HG02678 (cell line): ENCODE measurements around the gene PDE4D.
"Not testable (repeated sequence)": the region's sequence is repeated elsewhere in the genome, so short reads cannot be mapped to it uniquely, and the experiment has no call there.

Experiments used
- ATAC-seq: cut with Tn5 transposase; IDR thresholded peaks from one replicate; pipeline ENCODE4 v1.9.1; 2021; ENCODE audit warnings: mild to moderate bottlenecking, moderate library complexity; ENCODE audit not compliant: unreplicated experiment

Gene PDE4D

DNA sequence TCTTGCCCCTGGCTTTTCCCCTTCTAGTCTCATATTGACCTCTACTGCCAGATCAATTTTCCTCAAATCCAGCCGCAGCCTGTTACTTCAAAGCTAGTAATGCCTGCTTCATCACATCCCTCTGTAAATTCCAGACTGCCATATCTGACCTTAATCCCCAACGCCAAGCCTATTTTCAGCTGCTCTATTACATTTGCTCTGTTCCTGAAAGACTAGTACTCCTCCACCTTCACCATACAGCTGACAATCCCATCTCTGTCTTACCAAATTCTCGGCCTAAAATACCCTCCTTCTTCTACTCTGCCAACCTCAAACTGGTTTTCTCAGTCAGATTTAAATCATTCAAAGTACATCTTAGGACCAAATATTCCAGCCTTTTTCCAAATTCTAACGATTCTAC, 890.4 kb downstream of the PDE4D start:
- no peak for ATAC-seq

DNA sequence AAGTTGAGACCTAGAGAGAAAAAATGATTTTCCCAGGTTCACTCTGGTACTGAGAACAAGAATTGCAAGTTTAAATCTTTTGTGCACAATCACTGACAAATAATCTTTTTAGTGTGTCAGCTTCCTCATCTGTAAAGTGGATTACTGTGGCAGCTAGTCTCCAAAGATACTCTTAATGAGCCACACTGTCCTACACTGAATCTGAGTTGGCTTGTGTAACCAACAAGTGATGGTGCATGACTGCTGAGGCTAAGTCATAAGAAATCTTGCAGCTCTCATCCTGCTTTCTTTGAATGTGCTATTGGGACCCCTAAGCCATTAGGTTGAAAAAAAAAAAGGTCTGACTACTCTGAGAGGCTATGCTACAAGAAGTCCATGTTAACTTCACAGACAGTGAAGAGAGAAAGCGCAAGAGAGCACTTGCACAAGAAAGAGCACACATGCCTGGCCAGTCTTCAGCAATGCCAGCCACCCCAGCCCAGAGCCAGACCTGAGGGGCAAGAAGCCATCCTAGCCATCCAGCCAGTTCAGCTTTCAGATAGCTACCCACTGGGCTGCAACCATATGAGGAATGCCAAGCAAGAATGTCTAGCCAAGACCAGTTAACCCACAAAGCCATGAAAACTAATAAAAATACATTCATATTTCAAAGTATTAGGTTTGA, 891.2 kb downstream of the PDE4D start:
- no peak for ATAC-seq

DNA sequence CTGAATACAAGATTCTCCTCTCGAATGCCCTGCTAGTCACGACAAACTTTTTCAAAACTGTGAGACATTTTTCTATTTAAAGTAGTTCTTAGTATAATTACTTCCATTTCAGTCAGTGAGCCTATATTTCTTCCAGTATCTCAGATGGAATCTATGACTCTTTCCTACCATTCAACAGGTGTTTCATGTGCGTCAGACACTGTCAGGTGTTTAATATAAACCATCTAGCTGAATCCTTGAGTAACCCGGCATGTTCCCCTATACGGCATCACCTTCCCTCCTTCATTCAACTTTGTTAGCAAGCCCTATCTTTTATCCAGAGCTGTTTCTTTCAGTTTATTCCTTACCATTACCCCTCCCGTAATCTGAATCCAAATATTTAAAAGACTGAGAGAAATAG, 891.8 kb downstream of the PDE4D start:
- no peak for ATAC-seq

DNA sequence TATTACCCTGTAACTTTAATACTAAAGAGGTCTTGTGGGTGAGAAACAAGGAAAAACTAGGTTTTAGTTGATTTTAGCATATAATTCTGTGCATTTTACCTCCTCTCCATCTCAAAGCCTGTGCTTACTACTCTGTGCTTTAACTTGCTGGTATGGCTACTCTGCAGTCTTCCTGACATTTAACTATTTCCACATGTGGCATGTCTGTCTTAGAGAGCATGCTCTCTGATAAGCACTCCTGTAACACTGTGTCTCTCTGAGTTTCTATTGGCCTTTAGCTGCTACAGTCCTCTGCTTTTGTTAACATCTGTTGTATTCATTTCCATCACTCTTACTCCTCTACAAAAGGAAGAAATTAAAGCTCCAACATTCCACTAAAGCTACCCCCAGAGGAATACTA, 892.4 kb downstream of the PDE4D start:
- ATAC-seq, result no peak

- ATAC-seq, result no peak
These were observed 893.3 kb downstream of the PDE4D start for GRCh38 chr5:59000211-59000610.

DNA sequence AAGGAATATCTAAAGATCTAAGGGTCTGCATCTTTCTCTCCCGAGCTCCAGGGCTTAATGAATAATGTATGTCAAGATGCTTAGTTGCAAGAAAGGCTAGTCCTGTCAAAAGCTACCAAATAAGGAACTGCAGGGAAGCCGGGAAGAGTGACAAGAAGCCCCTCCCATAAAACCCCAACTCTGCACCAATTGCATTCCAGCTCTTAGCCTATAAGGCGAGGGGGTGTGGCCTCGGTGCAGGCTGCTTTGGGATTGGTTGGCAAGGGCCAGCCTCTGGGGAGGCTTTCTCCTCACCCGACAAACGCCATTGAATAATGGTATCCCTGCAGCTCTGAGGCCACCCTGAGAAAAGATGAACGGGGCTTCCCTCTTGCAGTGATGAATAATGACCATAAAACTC, 893.7 kb downstream of the PDE4D start:
- ATAC-seq, result no peak

GRCh38 chr5:58998544-58998943, 895.0 kb downstream of the PDE4D start:
- ATAC-seq, result no peak

GRCh38 chr5:58995779-58996178, 897.7 kb downstream of the PDE4D start:
- not testable (repeated sequence) for ATAC-seq

DNA sequence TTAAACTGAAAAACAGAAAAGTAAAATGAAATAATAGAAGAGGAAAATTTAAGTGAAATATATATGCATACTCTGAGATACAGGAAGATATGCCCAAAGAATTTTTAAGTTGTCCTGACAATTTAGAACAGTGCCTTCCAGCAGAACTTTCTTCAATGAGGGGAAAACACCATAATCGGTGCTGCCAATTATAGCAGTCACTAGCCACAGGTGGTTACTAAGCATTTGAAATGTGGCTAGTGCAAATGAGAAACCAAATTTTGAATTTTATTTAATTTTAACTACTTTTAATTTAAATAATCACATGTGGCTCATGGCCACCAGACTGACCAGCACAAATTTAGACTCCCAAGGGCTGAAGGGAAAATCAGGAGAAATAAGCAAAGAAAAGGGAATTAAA, 900.1 kb downstream of the PDE4D start:
- no peak for ATAC-seq

DNA sequence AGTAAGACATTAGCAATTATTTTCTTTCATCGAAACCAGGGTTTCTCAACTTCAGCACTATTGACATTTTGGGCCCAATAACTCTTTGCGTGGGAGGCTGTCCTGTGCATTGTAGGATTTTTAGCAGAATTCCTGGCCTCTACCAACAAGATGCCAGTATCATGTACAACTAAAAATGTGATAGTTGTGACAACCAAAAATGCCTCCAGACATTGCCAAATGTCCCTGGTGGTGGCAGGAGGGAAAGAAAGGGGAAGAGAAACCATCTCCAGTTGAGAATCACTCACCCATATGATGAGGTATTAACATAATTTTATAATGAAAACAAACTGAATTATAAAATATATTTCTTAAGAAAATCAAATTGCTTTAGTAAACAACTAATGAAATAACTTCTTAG, 904.6 kb downstream of the PDE4D start:
- ATAC-seq, result no peak

- ATAC-seq, result no peak
These were observed 906.3 kb downstream of the PDE4D start for GRCh38 chr5:58987193-58987592.

DNA sequence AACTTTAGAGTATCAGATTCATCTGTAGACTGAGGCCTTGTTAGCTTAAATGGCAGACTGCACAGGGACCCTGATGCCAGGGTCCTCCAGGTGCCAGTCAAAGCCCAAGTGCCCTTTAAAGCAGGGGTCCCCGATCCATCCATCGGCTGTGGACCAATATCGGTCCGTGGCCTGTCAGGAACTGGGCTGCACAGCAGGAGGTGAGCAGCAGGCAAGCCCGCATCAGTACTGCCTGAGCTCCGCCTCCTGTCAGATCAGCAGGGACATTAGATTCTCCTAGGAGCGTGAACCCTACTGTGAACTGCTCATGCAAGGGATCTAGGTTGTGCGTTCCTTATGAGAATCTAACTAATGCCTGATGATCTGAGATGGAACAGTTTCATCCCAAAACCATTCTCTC, 907.2 kb downstream of the PDE4D start:
- ATAC-seq, result no peak

GRCh38 chr5:58985759-58986158, 907.8 kb downstream of the PDE4D start:
- no peak for ATAC-seq

DNA sequence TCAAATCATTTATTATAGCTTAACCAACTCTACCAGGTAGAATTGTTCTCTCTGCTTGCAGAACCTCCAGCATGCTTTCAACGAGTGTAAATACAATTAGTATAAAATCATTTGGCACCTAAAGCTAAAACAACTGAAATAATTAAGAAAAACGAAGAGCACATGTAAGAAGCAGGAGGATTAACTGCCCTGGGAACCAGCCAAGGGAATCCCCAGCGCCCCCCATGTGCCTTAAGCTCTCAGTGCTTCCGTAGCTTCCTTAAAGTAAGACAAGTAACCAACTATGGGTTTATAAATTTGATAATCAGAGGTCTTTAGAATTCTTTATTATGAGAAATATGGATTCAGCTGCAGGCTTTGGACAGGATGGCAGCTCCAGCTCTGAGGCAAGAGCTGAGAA, 908.2 kb downstream of the PDE4D start:
- ATAC-seq, result no peak

DNA sequence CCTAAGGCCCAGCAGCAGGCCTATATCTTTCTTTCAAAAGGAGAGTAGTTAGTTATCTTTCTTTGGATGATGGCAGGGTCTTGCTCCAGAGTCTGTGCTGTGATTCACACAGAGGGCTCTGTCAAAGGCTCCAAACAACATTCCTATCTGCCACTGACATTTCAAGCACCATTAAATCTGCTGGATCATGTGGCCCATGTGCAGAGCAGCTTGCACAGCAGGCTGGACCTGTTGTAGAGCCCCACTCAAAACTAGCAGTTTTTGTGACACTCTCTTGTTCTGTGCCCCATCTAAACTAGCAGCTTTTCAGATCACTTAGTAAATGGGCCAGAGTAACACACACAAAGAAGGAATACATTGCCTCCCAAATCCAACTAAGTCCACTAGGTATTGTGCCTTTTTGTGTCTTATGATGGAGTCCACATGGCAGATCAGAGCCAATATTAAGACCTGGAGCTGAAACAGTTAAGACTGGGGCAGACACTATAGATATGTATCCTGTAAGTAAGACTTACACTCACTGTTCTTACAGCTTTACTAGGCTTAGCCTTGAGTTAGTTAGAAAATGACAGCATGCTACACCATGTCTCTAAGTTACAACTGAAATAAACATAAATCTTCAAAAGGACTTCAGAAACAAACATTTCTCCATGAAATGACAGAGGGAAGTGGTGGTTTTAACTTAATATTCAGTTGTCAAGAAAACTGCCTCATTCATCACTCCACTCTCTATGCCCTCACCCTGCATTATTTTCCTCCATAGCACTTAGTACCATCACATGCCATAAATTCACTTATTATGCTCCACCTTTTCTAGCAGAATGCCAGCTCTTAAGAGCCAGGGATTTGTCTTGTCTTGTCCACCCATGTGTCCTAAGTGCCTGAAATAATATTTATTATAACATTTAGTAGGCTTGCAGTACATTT, 909.7 kb downstream of the PDE4D start:
- no peak for ATAC-seq

GRCh38 chr5:58980890-58981289, 912.6 kb downstream of the PDE4D start:
- no peak for ATAC-seq

- ATAC-seq, result no peak
These were observed 914.4 kb downstream of the PDE4D start for GRCh38 chr5:58979090-58979489.

GRCh38 chr5:58974601-58975000, 918.9 kb downstream of the PDE4D start:
- ATAC-seq, result no peak

GRCh38 chr5:58974083-58974482, 919.4 kb downstream of the PDE4D start:
- ATAC-seq, result no peak

- no peak for ATAC-seq
These were observed 921.2 kb downstream of the PDE4D start for GRCh38 chr5:58972301-58972700.

GRCh38 chr5:58970766-58971165, 922.8 kb downstream of the PDE4D start:
- no peak for ATAC-seq

- ATAC-seq, result no peak
These were observed 923.7 kb downstream of the PDE4D start for GRCh38 chr5:58969795-58970194.
